Stimulated activated CD8-positive, alpha-beta memory T cell treated with anti-CD3 and anti-CD28 coated beads, Interleukin-4, amount 100 ng/mL, for 48 hours (primary cell): ENCODE data around the gene UBE3D.
"Not testable (repeated sequence)": the region's sequence is repeated elsewhere in the genome, so short reads cannot be mapped to it uniquely, and the experiment has no call there.

Experiments
- DNase-seq: peaks from one replicate; pipeline ENCODE4 v3.0.0-alpha.2; 2020

UBE3D gene

GRCh38 chr6:82867946-82868345 lies 197.7 kb downstream of the UBE3D start:
- DNase-seq: no peak

- no peak for DNase-seq
Measured at GRCh38 chr6:82866446-82866845, 199.2 kb downstream of the UBE3D start.

- DNase-seq: no peak
Measured at GRCh38 chr6:82865461-82865860, 200.2 kb downstream of the UBE3D start.

GRCh38 chr6:82863781-82864180 lies 201.9 kb downstream of the UBE3D start:
- no peak for DNase-seq

GRCh38 chr6:82862543-82862942 lies 203.1 kb downstream of the UBE3D start:
- no peak for DNase-seq

- DNase-seq: no peak
Measured at GRCh38 chr6:82861121-82861520, 204.5 kb downstream of the UBE3D start.

- DNase-seq: not testable (repeated sequence)
Measured at GRCh38 chr6:82856077-82856476, 209.6 kb downstream of the UBE3D start.

GRCh38 chr6:82852904-82853303 lies 212.7 kb downstream of the UBE3D start:
- not testable (repeated sequence) for DNase-seq

GRCh38 chr6:82843291-82843885 lies 222.3 kb downstream of the UBE3D start:
- no peak for DNase-seq

GRCh38 chr6:82842721-82843120 lies 222.9 kb downstream of the UBE3D start:
- no peak for DNase-seq
